ENCODE data around the gene GAREM1.

DNA sequence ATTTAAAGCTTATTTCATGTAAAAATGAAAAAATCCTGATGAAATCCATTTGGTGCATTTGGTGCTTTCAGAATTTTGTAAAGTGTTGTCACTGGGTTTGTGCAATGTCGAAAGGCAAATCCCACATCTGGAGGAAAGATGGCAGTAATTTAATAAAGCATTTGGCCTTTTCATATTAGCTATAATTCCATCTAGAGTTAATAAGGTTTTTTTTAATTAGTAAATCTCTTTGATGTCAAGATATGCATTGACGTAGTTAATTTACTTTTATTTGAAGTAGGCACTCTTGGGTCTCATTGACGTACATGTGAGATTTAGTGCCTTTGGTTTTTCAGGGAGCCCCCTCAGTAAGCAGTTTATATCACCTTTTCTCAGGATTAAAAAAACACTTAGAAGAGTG, 12.3 kb upstream of the GAREM1 start:
- TF ChIP-seq, protein P1, sequence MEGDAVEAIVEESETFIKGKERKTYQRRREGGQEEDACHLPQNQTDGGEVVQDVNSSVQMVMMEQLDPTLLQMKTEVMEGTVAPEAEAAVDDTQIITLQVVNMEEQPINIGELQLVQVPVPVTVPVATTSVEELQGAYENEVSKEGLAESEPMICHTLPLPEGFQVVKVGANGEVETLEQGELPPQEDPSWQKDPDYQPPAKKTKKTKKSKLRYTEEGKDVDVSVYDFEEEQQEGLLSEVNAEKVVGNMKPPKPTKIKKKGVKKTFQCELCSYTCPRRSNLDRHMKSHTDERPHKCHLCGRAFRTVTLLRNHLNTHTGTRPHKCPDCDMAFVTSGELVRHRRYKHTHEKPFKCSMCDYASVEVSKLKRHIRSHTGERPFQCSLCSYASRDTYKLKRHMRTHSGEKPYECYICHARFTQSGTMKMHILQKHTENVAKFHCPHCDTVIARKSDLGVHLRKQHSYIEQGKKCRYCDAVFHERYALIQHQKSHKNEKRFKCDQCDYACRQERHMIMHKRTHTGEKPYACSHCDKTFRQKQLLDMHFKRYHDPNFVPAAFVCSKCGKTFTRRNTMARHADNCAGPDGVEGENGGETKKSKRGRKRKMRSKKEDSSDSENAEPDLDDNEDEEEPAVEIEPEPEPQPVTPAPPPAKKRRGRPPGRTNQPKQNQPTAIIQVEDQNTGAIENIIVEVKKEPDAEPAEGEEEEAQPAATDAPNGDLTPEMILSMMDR (IDR thresholded peaks at IDR 0.05; ENCODE audit: borderline replicate concordance, extremely low read depth, low read length, poor library complexity, severe bottlenecking): no peak
- TF ChIP-seq EZH2 (IDR thresholded peaks at IDR 0.05; ENCODE audit: borderline replicate concordance, low read depth, low read length, severe bottlenecking): no peak

Measured in DND-41 (cell line).